ENCODE results near the gene STON1.

DNA sequence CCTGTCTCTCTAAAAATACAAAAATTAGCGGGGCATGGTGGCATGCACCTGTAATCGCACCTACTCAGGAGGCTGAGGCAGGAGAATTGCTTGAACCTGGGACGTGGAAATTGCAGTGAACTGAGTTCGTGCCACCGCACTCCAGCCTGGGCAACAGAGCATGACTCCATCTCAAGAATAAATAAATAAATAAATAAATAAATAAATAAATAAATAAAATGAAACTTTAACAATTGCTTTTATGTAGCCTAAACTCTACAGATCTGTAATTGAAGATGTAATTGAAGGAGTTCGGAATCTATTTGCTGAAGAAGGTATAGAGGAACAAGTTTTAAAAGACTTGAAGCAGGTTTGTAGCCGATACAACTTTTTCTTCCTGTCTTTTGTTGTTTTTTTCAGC is 90.7 kb downstream of the STON1 start:
- TF ChIP-seq, protein P1, sequence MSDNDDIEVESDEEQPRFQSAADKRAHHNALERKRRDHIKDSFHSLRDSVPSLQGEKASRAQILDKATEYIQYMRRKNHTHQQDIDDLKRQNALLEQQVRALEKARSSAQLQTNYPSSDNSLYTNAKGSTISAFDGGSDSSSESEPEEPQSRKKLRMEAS (IDR thresholded peaks at IDR 0.05) = no peak
- no peak for TF ChIP-seq TAF1 (IDR thresholded peaks at IDR 0.05; ENCODE audit: low read depth)
- no peak for TF ChIP-seq ZBTB7A (IDR thresholded peaks at IDR 0.05; ENCODE audit: low read depth)
- TF ChIP-seq, protein P2, sequence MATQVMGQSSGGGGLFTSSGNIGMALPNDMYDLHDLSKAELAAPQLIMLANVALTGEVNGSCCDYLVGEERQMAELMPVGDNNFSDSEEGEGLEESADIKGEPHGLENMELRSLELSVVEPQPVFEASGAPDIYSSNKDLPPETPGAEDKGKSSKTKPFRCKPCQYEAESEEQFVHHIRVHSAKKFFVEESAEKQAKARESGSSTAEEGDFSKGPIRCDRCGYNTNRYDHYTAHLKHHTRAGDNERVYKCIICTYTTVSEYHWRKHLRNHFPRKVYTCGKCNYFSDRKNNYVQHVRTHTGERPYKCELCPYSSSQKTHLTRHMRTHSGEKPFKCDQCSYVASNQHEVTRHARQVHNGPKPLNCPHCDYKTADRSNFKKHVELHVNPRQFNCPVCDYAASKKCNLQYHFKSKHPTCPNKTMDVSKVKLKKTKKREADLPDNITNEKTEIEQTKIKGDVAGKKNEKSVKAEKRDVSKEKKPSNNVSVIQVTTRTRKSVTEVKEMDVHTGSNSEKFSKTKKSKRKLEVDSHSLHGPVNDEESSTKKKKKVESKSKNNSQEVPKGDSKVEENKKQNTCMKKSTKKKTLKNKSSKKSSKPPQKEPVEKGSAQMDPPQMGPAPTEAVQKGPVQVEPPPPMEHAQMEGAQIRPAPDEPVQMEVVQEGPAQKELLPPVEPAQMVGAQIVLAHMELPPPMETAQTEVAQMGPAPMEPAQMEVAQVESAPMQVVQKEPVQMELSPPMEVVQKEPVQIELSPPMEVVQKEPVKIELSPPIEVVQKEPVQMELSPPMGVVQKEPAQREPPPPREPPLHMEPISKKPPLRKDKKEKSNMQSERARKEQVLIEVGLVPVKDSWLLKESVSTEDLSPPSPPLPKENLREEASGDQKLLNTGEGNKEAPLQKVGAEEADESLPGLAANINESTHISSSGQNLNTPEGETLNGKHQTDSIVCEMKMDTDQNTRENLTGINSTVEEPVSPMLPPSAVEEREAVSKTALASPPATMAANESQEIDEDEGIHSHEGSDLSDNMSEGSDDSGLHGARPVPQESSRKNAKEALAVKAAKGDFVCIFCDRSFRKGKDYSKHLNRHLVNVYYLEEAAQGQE (IDR thresholded peaks at IDR 0.05; ENCODE audit: low read depth) = no peak
- no peak for TF ChIP-seq CEBPB (IDR thresholded peaks at IDR 0.05)
- no peak for TF ChIP-seq RAD21 (IDR thresholded peaks at IDR 0.05; ENCODE audit: low read depth)
- TF ChIP-seq TCF12 (IDR thresholded peaks at IDR 0.05; ENCODE audit: low read depth) = no peak
- no peak for TF ChIP-seq EP300 (IDR thresholded peaks at IDR 0.05; ENCODE audit: borderline replicate concordance)
- no peak for TF ChIP-seq FOXM1 (IDR thresholded peaks at IDR 0.05; ENCODE audit: borderline replicate concordance, low read depth)
- no peak for TF ChIP-seq CREB1 (IDR thresholded peaks at IDR 0.05; ENCODE audit: low read depth)
- no peak for TF ChIP-seq YY1 (IDR thresholded peaks at IDR 0.05; ENCODE audit: low read depth)
- TF ChIP-seq EGR1 (IDR thresholded peaks at IDR 0.05) = no peak
- TF ChIP-seq NFIC (IDR thresholded peaks at IDR 0.05) = no peak
- TF ChIP-seq, protein P3, sequence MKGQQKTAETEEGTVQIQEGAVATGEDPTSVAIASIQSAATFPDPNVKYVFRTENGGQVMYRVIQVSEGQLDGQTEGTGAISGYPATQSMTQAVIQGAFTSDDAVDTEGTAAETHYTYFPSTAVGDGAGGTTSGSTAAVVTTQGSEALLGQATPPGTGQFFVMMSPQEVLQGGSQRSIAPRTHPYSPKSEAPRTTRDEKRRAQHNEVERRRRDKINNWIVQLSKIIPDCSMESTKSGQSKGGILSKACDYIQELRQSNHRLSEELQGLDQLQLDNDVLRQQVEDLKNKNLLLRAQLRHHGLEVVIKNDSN (IDR thresholded peaks at IDR 0.05) = no peak
